K562 (cell line): ENCODE data around the gene GLI1. TPM values are rescaled to one million over a fixed set of nuclear protein-coding genes. Genes with fewer than 3 reads are reported as not detected.
A peak's percentile ranks its signal among the peaks of the same experiment; 100 is the strongest.

ENCODE experiments used
- CUX1 ChIP-seq: fragments of 200-800 bp; sonication (Bioruptor generic); IDR thresholded peaks from 2 replicates; pipeline ENCODE4 v1.6.1; 2016; ENCODE audit warnings: missing genetic modification characterization, missing compliant biosample characterization
- FOXJ3 ChIP-seq: sonication (generic); formaldehyde crosslinking; IDR thresholded peaks from 2 replicates; pipeline ENCODE4 v1.4.0; 2020; ENCODE audit warnings: mild to moderate bottlenecking, missing genetic modification reagents
- KHSRP ChIP-seq: fragments of 450-650 bp; IDR thresholded peaks from 2 replicates; pipeline ENCODE4 v1.6.1; 2017
- PKNOX1 ChIP-seq: fragments of 450-650 bp; IDR thresholded peaks from 2 replicates; pipeline ENCODE4 v1.6.1; 2016
- RB1 ChIP-seq: fragments of 450-650 bp; IDR thresholded peaks from 2 replicates; pipeline ENCODE4 v1.6.1; 2017; ENCODE audit warnings: low read depth, mild to moderate bottlenecking
- ZKSCAN1 ChIP-seq: fragments of 150-350 bp; IDR thresholded peaks from 2 replicates; pipeline ENCODE4 v1.6.1; 2016; ENCODE audit warnings: low read depth, low read length
- ZNF699 ChIP-seq: fragments of 250-450 bp; sonication (Bioruptor Pico); IDR thresholded peaks from 2 replicates; pipeline ENCODE4 v1.8.0; 2021; ENCODE audit warnings: mild to moderate bottlenecking, moderate library complexity; ENCODE audit not compliant: insufficient replicate concordance
- ZNF76 ChIP-seq: fragments of 250-450 bp; sonication (Bioruptor Pico); IDR thresholded peaks from 2 replicates; pipeline ENCODE4 v1.4.0; 2020; ENCODE audit warnings: mild to moderate bottlenecking, moderate library complexity, borderline replicate concordance
- polyA plus RNA-seq, 8 experiments: library from polyadenylated mRNA; depleted of rRNA in 4 of 8; stranded (reverse) in 5 of 8; unstranded in 3 of 8; fragments of >200 nt; fragmentation: Nextera tagmentation in 2 of 8; fragmentation: Illumina TruSeq in 1 of 8; extraction: Ambion mirVana in 2 of 8; extraction: Trizol in 1 of 8; gene quantifications; 2 replicates each; pipeline versions ENCODE4 v1.2.1 to v1.2.3, GENCODE V29; 2011 to 2014; ENCODE audit warnings: inconsistent platforms in 1 of 8, missing spikeins in 1 of 8
- total RNA-seq, 7 experiments: library from RNA; depleted of rRNA in 6 of 7; stranded (reverse); fragments of >200 nt in 6 of 7; fragmentation: Illumina TruSeq in 2 of 7; extraction: Trizol in 2 of 7; gene quantifications; 2 replicates each; pipeline versions ENCODE4 v1.2.1 to v1.2.3, GENCODE V29; 2011 to 2021; ENCODE audit warnings: low replicate concordance in 1 of 7
- TF ChIP-seq, protein P1 (sequence below): IDR thresholded peaks from 2 replicates; pipeline ENCODE4 v1.6.1; 2012; ENCODE audit warnings: low read depth, low read length, improper control_type of control experiment, borderline replicate concordance
- TF ChIP-seq, protein P2 (sequence below), 3 experiments: IDR thresholded peaks in 2 of 3; conservative IDR thresholded peaks in 1 of 3; 2 replicates each; pipeline ENCODE4 v1.5.1; 2011 to 2012; ENCODE audit warnings: low read length in 3 of 3, mild to moderate bottlenecking in 3 of 3, control low read depth in 2 of 3, improper control_type of control experiment in 1 of 3, inconsistent platforms in 1 of 3, low read depth in 1 of 3, mixed read lengths in 1 of 3, moderate library complexity in 1 of 3; ENCODE audit not compliant: insufficient read depth in 2 of 3
- TF ChIP-seq, protein P3 (sequence below), 2 experiments: fragments of 450-650 bp; IDR thresholded peaks; 2 replicates each; pipeline ENCODE4 v1.6.1; 2016
- TF ChIP-seq, protein P4 (sequence below): fragments of 450-650 bp; formaldehyde crosslinking; IDR thresholded peaks from 2 replicates; pipeline ENCODE4 v1.4.0; 2022; ENCODE audit warnings: missing genetic modification characterization

Gene GLI1
- total and polyA plus RNA-seq, 9 of the 15 experiments (the other 6 are each of a cell fraction or from before 2014, with no cell fraction given), result 0.24 to 3.7 (median 0.61) TPM

- TF ChIP-seq, protein P1, sequence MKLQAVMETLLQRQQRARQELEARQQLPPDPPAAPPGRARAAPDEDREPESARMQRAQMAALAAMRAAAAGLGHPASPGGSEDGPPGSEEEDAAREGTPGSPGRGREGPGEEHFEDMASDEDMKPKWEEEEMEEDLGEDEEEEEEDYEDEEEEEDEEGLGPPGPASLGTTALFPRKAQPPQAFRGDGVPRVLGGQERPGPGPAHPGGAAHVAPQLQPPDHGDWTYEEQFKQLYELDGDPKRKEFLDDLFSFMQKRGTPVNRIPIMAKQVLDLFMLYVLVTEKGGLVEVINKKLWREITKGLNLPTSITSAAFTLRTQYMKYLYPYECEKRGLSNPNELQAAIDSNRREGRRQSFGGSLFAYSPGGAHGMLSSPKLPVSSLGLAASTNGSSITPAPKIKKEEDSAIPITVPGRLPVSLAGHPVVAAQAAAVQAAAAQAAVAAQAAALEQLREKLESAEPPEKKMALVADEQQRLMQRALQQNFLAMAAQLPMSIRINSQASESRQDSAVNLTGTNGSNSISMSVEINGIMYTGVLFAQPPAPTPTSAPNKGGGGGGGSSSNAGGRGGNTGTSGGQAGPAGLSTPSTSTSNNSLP, result no peak
- TF ChIP-seq RB1, result peak; percentile 68; the same call in 1 of the 2 replicates
- TF ChIP-seq, protein P2, sequence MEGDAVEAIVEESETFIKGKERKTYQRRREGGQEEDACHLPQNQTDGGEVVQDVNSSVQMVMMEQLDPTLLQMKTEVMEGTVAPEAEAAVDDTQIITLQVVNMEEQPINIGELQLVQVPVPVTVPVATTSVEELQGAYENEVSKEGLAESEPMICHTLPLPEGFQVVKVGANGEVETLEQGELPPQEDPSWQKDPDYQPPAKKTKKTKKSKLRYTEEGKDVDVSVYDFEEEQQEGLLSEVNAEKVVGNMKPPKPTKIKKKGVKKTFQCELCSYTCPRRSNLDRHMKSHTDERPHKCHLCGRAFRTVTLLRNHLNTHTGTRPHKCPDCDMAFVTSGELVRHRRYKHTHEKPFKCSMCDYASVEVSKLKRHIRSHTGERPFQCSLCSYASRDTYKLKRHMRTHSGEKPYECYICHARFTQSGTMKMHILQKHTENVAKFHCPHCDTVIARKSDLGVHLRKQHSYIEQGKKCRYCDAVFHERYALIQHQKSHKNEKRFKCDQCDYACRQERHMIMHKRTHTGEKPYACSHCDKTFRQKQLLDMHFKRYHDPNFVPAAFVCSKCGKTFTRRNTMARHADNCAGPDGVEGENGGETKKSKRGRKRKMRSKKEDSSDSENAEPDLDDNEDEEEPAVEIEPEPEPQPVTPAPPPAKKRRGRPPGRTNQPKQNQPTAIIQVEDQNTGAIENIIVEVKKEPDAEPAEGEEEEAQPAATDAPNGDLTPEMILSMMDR (IDR thresholded peaks at IDR 0.05 in 2 of 3, conservative IDR thresholded peaks at IDR 0.05 in 1 of 3; ENCODE audit: insufficient read depth in 2 of 3, low read depth in 1 of 3, low read length in 3 of 3), result peak; percentile 96 to 98 (median 97)
- no peak for TF ChIP-seq CUX1 (CRISPR knock-in tag)
- no peak for TF ChIP-seq ZNF76
- TF ChIP-seq ZKSCAN1, result no peak
- TF ChIP-seq, protein P3, sequence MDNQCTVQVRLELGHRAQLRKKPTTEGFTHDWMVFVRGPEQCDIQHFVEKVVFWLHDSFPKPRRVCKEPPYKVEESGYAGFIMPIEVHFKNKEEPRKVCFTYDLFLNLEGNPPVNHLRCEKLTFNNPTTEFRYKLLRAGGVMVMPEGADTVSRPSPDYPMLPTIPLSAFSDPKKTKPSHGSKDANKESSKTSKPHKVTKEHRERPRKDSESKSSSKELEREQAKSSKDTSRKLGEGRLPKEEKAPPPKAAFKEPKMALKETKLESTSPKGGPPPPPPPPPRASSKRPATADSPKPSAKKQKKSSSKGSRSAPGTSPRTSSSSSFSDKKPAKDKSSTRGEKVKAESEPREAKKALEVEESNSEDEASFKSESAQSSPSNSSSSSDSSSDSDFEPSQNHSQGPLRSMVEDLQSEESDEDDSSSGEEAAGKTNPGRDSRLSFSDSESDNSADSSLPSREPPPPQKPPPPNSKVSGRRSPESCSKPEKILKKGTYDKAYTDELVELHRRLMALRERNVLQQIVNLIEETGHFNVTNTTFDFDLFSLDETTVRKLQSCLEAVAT (IDR thresholded peaks at IDR 0.05), result peak in 1 of 2 experiments; percentile 21; a peak in 1 of 4 replicates
- TF ChIP-seq, protein P4, sequence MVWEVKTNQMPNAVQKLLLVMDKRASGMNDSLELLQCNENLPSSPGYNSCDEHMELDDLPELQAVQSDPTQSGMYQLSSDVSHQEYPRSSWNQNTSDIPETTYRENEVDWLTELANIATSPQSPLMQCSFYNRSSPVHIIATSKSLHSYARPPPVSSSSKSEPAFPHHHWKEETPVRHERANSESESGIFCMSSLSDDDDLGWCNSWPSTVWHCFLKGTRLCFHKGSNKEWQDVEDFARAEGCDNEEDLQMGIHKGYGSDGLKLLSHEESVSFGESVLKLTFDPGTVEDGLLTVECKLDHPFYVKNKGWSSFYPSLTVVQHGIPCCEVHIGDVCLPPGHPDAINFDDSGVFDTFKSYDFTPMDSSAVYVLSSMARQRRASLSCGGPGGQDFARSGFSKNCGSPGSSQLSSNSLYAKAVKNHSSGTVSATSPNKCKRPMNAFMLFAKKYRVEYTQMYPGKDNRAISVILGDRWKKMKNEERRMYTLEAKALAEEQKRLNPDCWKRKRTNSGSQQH (CRISPR knock-in tag), result no peak
- TF ChIP-seq PKNOX1, result peak; percentile 53
- no peak for TF ChIP-seq ZNF699
- no peak for TF ChIP-seq FOXJ3
- no peak for TF ChIP-seq KHSRP
These were observed 2.8 kb downstream of the GLI1 start (continued) for GRCh38 chr12:57462251-57462911.
